Suprapubic skin (tissue), 4 donors: ENCODE measurements around the gene USP38.

Experiments
- EP300 ChIP-seq: sonication (generic); formaldehyde crosslinking; IDR thresholded peaks from one replicate; pipeline ENCODE4 v1.6.1; 2017; ENCODE audit warnings: antibody characterized with exemption
- POLR2AphosphoS5 ChIP-seq, 3 donors: sonication (generic); formaldehyde crosslinking; IDR thresholded peaks; one replicate each; pipeline ENCODE4 v1.6.1; 2017; ENCODE audit warnings: antibody characterized with exemption in 3 of 3
- TF ChIP-seq, protein P1 (sequence below), 2 donors: fragments of 200-600 bp in 1 of 2; fragments of 450-650 bp in 1 of 2; sonication (generic) in 1 of 2; IDR thresholded peaks; one replicate each; pipeline ENCODE4 v1.5.1; 2016 to 2019; ENCODE audit warnings: antibody characterized with exemption in 2 of 2, mild to moderate bottlenecking in 1 of 2, moderate library complexity in 1 of 2

GRCh38 chr4:143230683-143231082 lies 46.0 kb downstream of the USP38 start:
- TF ChIP-seq, protein P1, sequence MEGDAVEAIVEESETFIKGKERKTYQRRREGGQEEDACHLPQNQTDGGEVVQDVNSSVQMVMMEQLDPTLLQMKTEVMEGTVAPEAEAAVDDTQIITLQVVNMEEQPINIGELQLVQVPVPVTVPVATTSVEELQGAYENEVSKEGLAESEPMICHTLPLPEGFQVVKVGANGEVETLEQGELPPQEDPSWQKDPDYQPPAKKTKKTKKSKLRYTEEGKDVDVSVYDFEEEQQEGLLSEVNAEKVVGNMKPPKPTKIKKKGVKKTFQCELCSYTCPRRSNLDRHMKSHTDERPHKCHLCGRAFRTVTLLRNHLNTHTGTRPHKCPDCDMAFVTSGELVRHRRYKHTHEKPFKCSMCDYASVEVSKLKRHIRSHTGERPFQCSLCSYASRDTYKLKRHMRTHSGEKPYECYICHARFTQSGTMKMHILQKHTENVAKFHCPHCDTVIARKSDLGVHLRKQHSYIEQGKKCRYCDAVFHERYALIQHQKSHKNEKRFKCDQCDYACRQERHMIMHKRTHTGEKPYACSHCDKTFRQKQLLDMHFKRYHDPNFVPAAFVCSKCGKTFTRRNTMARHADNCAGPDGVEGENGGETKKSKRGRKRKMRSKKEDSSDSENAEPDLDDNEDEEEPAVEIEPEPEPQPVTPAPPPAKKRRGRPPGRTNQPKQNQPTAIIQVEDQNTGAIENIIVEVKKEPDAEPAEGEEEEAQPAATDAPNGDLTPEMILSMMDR (IDR thresholded peaks at IDR 0.05), result no peak
- TF ChIP-seq POLR2AphosphoS5 (IDR thresholded peaks at IDR 0.05) (no peak), EP300 (no peak)
